Bronchial epithelial cell (primary cell): Measurements from ENCODE around the gene CDK14. TPM values are rescaled to one million over a fixed set of nuclear protein-coding genes. Genes with fewer than 3 reads are reported as not detected.
A peak's percentile ranks its signal among the peaks of the same experiment; 100 is the strongest.
"Not testable (repeated sequence)": the region's sequence is repeated elsewhere in the genome, so short reads cannot be mapped to it uniquely, and the experiment has no call there.

Experiments used
- DNase-seq: peaks from one replicate; pipeline ENCODE4 v3.0.0-alpha.2; 2010; ENCODE audit warnings: low read depth
- FAIRE-seq: peaks from 2 replicates; lab custom pipeline; 2011; peaks lifted over from hg19 to GRCh38; lab: Jason Lieb, UNC
- H3K27me3 ChIP-seq: 2 replicates; pipeline ENCODE4 v1.5.1; 2011; ENCODE audit warnings: low read length; ENCODE audit not compliant: control insufficient read depth, insufficient read depth
- H3K36me3 ChIP-seq: 2 replicates; pipeline ENCODE4 v1.5.1; 2011; ENCODE audit warnings: low read length; ENCODE audit not compliant: control insufficient read depth, insufficient read depth
- H3K4me3 ChIP-seq: 2 replicates; pipeline ENCODE4 v1.5.1; 2011; ENCODE audit warnings: mild to moderate bottlenecking, low read depth, low read length, control low read depth
- CTCF ChIP-seq: IDR thresholded peaks from 2 replicates; pipeline ENCODE4 v1.5.1; 2011; ENCODE audit warnings: mild to moderate bottlenecking, moderate library complexity, low read length, control low read depth, inconsistent platforms; ENCODE audit not compliant: insufficient read depth, severe bottlenecking
- total RNA-seq: library from RNA; depleted of rRNA; stranded (reverse); fragments of >200 nt; gene quantifications from 2 replicates; pipeline ENCODE4 v1.2.1, GENCODE V29; 2014

Gene CDK14
- total RNA-seq, 1 donor from 2014 or later = 8.7 TPM

GRCh38 chr7:90768301-90768700 lies 172.2 kb downstream of the CDK14 start:
- Histone ChIP-seq H3K27me3 (no peaks in the 10 kb centered on the region), H3K36me3 (no peaks in the 10 kb centered on the region), H3K4me3 (no peak overlapping the region)
- TF ChIP-seq CTCF = no peak
- FAIRE-seq (no peak), DNase-seq (no peak)

- no peak for FAIRE-seq
- Histone ChIP-seq H3K4me3 (no peak overlapping the region), H3K27me3 (no peaks in the 10 kb centered on the region), H3K36me3 (no peaks in the 10 kb centered on the region)
- no peak for TF ChIP-seq CTCF
- no peak for DNase-seq
Measured at GRCh38 chr7:90769036-90769435, 172.9 kb downstream of the CDK14 start.

GRCh38 chr7:90769566-90769965 lies 173.4 kb downstream of the CDK14 start:
- not testable (repeated sequence) for H3K4me3 ChIP-seq, H3K27me3 ChIP-seq, H3K36me3 ChIP-seq, DNase-seq, FAIRE-seq

GRCh38 chr7:90771281-90771680 lies 175.2 kb downstream of the CDK14 start:
- FAIRE-seq (no peak), DNase-seq (peak; percentile 8)
- TF ChIP-seq CTCF = no peak
- no peaks in the 10 kb centered on the region for H3K27me3 ChIP-seq
- no peak overlapping the region for H3K4me3 ChIP-seq
- H3K36me3 ChIP-seq = no peaks in the 10 kb centered on the region

- no peaks in the 10 kb centered on the region for H3K36me3 ChIP-seq
- TF ChIP-seq CTCF = no peak
- H3K27me3 ChIP-seq = no peaks in the 10 kb centered on the region
- no peak for DNase-seq
- H3K4me3 ChIP-seq = no peak overlapping the region
- FAIRE-seq = no peak
Measured at GRCh38 chr7:90772410-90772809, 176.3 kb downstream of the CDK14 start.

GRCh38 chr7:90773269-90773668 lies 177.1 kb downstream of the CDK14 start:
- FAIRE-seq = no peak
- no peak for TF ChIP-seq CTCF
- DNase-seq = no peak

More at GRCh38 chr7:90773269-90773668, 177.1 kb downstream of the CDK14 start:
- Histone ChIP-seq H3K27me3 (no peaks in the 10 kb centered on the region), H3K36me3 (no peaks in the 10 kb centered on the region), H3K4me3 (no peak overlapping the region)
